ENCODE data around the gene PDCD10. TPM values are rescaled to one million over a fixed set of nuclear protein-coding genes. Genes with fewer than 3 reads are reported as not detected.

The PDCD10 gene
- total RNA-seq, 4 donors from 2014 or later, result 45.4 to 83.5 (median 73.0) TPM

DNA sequence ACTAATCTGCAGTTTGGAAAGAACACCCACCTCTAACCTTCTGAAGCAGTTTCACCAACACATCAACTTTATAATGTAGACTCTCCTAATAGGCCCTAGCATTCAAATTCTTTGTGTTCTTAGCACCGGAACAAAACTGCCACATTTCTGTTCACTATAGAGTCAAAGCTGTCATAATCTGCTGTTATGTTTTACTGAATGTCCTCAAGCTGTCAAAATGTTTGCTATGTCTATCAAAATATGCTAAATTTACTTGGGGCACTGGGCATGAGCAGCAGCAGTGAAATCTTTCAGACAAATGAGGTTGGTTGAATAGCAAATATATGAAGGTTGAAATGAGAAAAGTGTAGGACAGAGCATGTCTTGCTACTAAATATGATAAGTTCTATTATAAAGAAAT lies 82.9 kb downstream of the PDCD10 start:
- Histone ChIP-seq H3K4me1 (no peaks in the 10 kb centered on the region), H3K9me3 (no peaks in the 10 kb centered on the region), H3K36me3 (no peaks in the 10 kb centered on the region), H3K27me3 (no peaks in the 10 kb centered on the region), H3K27ac (no peak overlapping the region), H3K4me3 (no peak overlapping the region)
- no peak for TF ChIP-seq POLR2A (IDR thresholded peaks at IDR 0.05)
- TF ChIP-seq, protein P1, sequence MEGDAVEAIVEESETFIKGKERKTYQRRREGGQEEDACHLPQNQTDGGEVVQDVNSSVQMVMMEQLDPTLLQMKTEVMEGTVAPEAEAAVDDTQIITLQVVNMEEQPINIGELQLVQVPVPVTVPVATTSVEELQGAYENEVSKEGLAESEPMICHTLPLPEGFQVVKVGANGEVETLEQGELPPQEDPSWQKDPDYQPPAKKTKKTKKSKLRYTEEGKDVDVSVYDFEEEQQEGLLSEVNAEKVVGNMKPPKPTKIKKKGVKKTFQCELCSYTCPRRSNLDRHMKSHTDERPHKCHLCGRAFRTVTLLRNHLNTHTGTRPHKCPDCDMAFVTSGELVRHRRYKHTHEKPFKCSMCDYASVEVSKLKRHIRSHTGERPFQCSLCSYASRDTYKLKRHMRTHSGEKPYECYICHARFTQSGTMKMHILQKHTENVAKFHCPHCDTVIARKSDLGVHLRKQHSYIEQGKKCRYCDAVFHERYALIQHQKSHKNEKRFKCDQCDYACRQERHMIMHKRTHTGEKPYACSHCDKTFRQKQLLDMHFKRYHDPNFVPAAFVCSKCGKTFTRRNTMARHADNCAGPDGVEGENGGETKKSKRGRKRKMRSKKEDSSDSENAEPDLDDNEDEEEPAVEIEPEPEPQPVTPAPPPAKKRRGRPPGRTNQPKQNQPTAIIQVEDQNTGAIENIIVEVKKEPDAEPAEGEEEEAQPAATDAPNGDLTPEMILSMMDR (IDR thresholded peaks at IDR 0.05), result no peak
- DNase-seq, result no peak
- intact Hi-C loops (cut with DNase I; ENCODE audit: low total_unique reads), result no loop called here

DNA sequence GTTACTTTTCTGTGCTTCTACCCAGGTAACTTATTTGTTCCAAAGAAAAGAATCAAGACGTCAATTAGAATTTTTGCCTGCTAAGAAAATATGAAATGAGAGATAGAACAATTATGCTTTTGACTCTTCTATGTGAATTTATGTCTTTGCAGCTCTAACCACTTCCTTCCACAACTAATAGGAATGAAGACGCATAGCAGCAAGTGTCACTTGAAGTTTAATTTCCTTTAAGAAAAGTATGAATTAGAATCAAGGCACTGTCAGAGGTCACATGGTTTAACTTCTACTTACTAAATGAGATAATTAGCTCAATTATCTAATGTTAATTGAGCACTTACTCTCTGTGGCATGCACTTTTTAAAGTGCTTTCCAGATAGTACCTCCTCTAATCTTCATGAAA lies 84.2 kb downstream of the PDCD10 start:
- Histone ChIP-seq H3K4me1 (no peaks in the 10 kb centered on the region), H3K4me3 (no peak overlapping the region), H3K36me3 (no peaks in the 10 kb centered on the region), H3K27ac (no peak overlapping the region), H3K27me3 (no peaks in the 10 kb centered on the region), H3K9me3 (no peaks in the 10 kb centered on the region)
- no peak for DNase-seq
- TF ChIP-seq, protein P1 (IDR thresholded peaks at IDR 0.05), result no peak
- TF ChIP-seq POLR2A (IDR thresholded peaks at IDR 0.05), result no peak
- intact Hi-C loops (cut with DNase I; ENCODE audit: low total_unique reads), result no loop called here

DNA sequence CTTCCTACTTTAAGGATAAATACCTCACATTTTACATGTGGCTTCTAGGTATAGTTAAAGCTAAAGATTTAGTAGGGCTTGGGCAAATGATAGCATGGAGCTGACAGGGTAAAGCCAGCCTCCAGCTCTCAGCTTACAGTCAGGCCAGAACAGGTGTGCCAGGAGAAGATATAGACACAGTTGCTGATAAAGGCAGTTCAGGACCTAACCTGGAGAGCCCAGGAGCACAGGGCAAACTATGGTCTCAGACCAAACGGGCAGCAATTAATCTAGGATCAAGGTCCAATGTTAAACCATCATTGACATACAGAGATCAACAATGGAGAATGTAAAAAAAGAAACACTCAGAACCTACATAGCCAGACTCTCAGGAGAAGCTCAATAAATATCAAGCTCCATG lies 84.9 kb downstream of the PDCD10 start:
- H3K27me3 ChIP-seq, result no peaks in the 10 kb centered on the region
- H3K4me3 ChIP-seq, result no peak overlapping the region
- no peak overlapping the region for H3K27ac ChIP-seq
- no peak for TF ChIP-seq POLR2A (IDR thresholded peaks at IDR 0.05)
- TF ChIP-seq, protein P1 (IDR thresholded peaks at IDR 0.05), result no peak
- DNase-seq, result no peak
- no peaks in the 10 kb centered on the region for H3K9me3 ChIP-seq
- no peaks in the 10 kb centered on the region for H3K4me1 ChIP-seq
- no peaks in the 10 kb centered on the region for H3K36me3 ChIP-seq
- intact Hi-C loops (cut with DNase I; ENCODE audit: low total_unique reads), result no loop called here

DNA sequence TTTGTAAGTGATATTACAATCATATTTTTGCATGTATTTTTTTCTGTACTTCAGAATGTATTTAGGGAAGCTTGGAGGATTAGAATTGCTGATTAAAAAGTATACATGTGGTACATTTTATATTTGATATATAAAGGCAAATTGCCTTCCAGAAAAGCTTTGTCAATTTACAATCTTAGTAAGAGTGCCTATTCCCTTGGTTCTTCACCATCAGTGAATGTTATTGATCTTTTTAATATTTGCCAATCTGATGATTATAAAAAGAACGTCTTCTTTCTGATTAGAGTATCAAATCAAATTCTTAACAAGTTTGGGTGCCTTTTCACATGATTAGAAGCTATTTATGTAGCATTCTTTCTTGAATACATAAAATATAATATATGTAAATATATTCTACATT lies 90.1 kb downstream of the PDCD10 start:
- no peak for TF ChIP-seq POLR2A (IDR thresholded peaks at IDR 0.05)
- TF ChIP-seq, protein P1 (IDR thresholded peaks at IDR 0.05), result no peak
- H3K4me3 ChIP-seq, result no peak overlapping the region

More for the DNA sequence above, 90.1 kb downstream of the PDCD10 start:
- no peaks in the 10 kb centered on the region for H3K36me3 ChIP-seq
- no peak for DNase-seq
- no peaks in the 10 kb centered on the region for H3K9me3 ChIP-seq
- no peaks in the 10 kb centered on the region for H3K27me3 ChIP-seq
- intact Hi-C loops (cut with DNase I; ENCODE audit: low total_unique reads), result no loop called here
- H3K4me1 ChIP-seq, result no peaks in the 10 kb centered on the region
- H3K27ac ChIP-seq, result no peak overlapping the region

Small RNAs within 50 kb of the gene (small RNA-seq; reads per million reads assigned to genes)
- gene HMGN1P8, result not detected

Other genes with a start within 250 kb of the PDCD10 start
- gene WDR49, start 81.0 kb downstream of the PDCD10 start, total RNA-seq, result 10 to 100 TPM in 2 of 4 donors, 1 to 10 TPM in 2; 1.7 to 23.1 (median 6.5) TPM
- 10 to 100 TPM in 1 of 4 donors, 1 to 10 TPM in 3; 2.9 to 35.0 (median 8.8) TPM for gene SERPINI1, start 829 bp upstream of the PDCD10 start, total RNA-seq

All from uterus (tissue), 4 donors.